Measurements from ENCODE around the gene ADAMTS6.

Gene ADAMTS6

GRCh38 chr5:65209341-65209740 lies 272.4 kb downstream of the ADAMTS6 start:
- no peak overlapping the region for H3K4me3 ChIP-seq (ENCODE audit: low read depth, low read length)
- no peak overlapping the region for H3K27ac ChIP-seq (ENCODE audit: extremely low read depth, low read depth, low read length)
- ChIA-PET POLR2A (no interaction called here), CTCF (no interaction called here)
- H3K4me1 ChIP-seq (ENCODE audit: control insufficient read depth, insufficient read depth, low read length), result no peaks in the 10 kb centered on the region
- H3K36me3 ChIP-seq (ENCODE audit: control insufficient read depth in 2 of 2, insufficient read depth in 1 of 2, low read length in 2 of 2), result no peaks in the 10 kb centered on the region; a peak in 1 of 3 replicates
- H3K9me3 ChIP-seq (ENCODE audit: control insufficient read depth, insufficient read depth, low read depth, low read length), result no peaks in the 10 kb centered on the region
- TF ChIP-seq ELK4 (IDR thresholded peaks at IDR 0.05; ENCODE audit: borderline replicate concordance, low read depth, low read length) (no peak), PRDM10 (tag by site-specific recombination; IDR thresholded peaks at IDR 0.05) (no peak), HOXA7 (CRISPR knock-in tag; IDR thresholded peaks at IDR 0.05; ENCODE audit: borderline replicate concordance) (no peak), ZNF558 (tag by site-specific recombination; IDR thresholded peaks at IDR 0.05) (no peak), KLF7 (tag by site-specific recombination; IDR thresholded peaks at IDR 0.05; ENCODE audit: borderline replicate concordance) (no peak), GLIS2 (tag by site-specific recombination; IDR thresholded peaks at IDR 0.05) (no peak), ZNF248 (tag by site-specific recombination; IDR thresholded peaks at IDR 0.05) (no peak), TRIM28 (IDR thresholded peaks at IDR 0.05; ENCODE audit: borderline replicate concordance, low read length) (no peak), ZNF830 (tag by site-specific recombination; IDR thresholded peaks at IDR 0.05; ENCODE audit: low read depth) (no peak), ZNF133 (tag by site-specific recombination; IDR thresholded peaks at IDR 0.05) (no peak), ZNF350 (tag by site-specific recombination; IDR thresholded peaks at IDR 0.05) (no peak), ZSCAN18 (tag by site-specific recombination; IDR thresholded peaks at IDR 0.05) (no peak), ZNF426 (tag by site-specific recombination; IDR thresholded peaks at IDR 0.05) (no peak)

GRCh38 chr5:65204966-65205365 lies 276.8 kb downstream of the ADAMTS6 start:
- Histone ChIP-seq H3K27ac (ENCODE audit: extremely low read depth, low read depth, low read length) (no peak overlapping the region), H3K9me3 (ENCODE audit: control insufficient read depth, insufficient read depth, low read depth, low read length) (no peaks in the 10 kb centered on the region), H3K4me3 (ENCODE audit: low read depth, low read length) (no peak overlapping the region), H3K4me1 (ENCODE audit: control insufficient read depth, insufficient read depth, low read length) (peaks cover 3% of the 10 kb centered on the region), H3K36me3 (ENCODE audit: control insufficient read depth in 2 of 2, insufficient read depth in 1 of 2, low read length in 2 of 2) (no peaks in the 10 kb centered on the region; a peak in 1 of 3 replicates)
- POLR2A ChIA-PET, result no interaction called here
- CTCF ChIA-PET, result interaction anchor here (0.6 kb wide), 1 partner anchor 279 kb away, joined by 5 read pairs; no protein-coding TSS in a partner anchor
- no peak for TF ChIP-seq ZNF571 (tag by site-specific recombination; IDR thresholded peaks at IDR 0.05)
- no peak for TF ChIP-seq ZNF214 (tag by site-specific recombination; IDR thresholded peaks at IDR 0.05; ENCODE audit: borderline replicate concordance)
- no peak for TF ChIP-seq ZNF701 (tag by site-specific recombination; IDR thresholded peaks at IDR 0.05)
- no peak for TF ChIP-seq EGR2 (tag by site-specific recombination; IDR thresholded peaks at IDR 0.05; ENCODE audit: low read depth)
- TF ChIP-seq ZNF654 (tag by site-specific recombination; IDR thresholded peaks at IDR 0.05; ENCODE audit: low read depth), result no peak
- no peak for TF ChIP-seq KLF8 (tag by site-specific recombination; IDR thresholded peaks at IDR 0.05)
- no peak for TF ChIP-seq ZNF585B (tag by site-specific recombination; IDR thresholded peaks at IDR 0.05)
- TF ChIP-seq KLF16 (tag by site-specific recombination; IDR thresholded peaks at IDR 0.05), result no peak
- TF ChIP-seq REST (tag by site-specific recombination; IDR thresholded peaks at IDR 0.05), result no peak
- TF ChIP-seq ZNF555 (tag by site-specific recombination; conservative IDR thresholded peaks at IDR 0.05), result no peak
- TF ChIP-seq ZNF335 (tag by site-specific recombination; conservative IDR thresholded peaks at IDR 0.05), result no peak
- TF ChIP-seq KLF1 (tag by site-specific recombination; IDR thresholded peaks at IDR 0.05), result no peak
- TF ChIP-seq ZNF449 (tag by site-specific recombination; IDR thresholded peaks at IDR 0.05), result no peak

Measured in HEK293 (cell line).